Mucosa of descending colon (tissue), 3 donors: ENCODE data around the gene P2RX5. TPM values are rescaled to one million over a fixed set of nuclear protein-coding genes. Genes with fewer than 3 reads are reported as not detected.
"Not testable (repeated sequence)": the region's sequence is repeated elsewhere in the genome, so short reads cannot be mapped to it uniquely, and the experiment has no call there.

ENCODE experiments used
- ATAC-seq: fragments of 200-7000 bp; cut with Tn5 transposase; one replicate; pipeline ENCODE4 v1.9.1; 2020; ENCODE audit warnings: mild to moderate bottlenecking, moderate library complexity
- DNase-seq, 3 donors: peaks; one replicate each; pipeline ENCODE4 v3.0.0-alpha.2; 2020
- H3K36me3 ChIP-seq: fragments of 200-600 bp; one replicate; pipeline ENCODE4 v1.8.0; 2021; ENCODE audit warnings: low read depth, mild to moderate bottlenecking
- H3K4me1 ChIP-seq: fragments of 200-600 bp; one replicate; pipeline ENCODE4 v1.8.0; 2021; ENCODE audit warnings: low read depth, mild to moderate bottlenecking
- H3K4me3 ChIP-seq: fragments of 200-600 bp; one replicate; pipeline ENCODE4 v1.8.0; 2021; ENCODE audit warnings: mild to moderate bottlenecking
- H3K9me3 ChIP-seq: fragments of 200-600 bp; one replicate; pipeline ENCODE4 v1.8.0; 2021; ENCODE audit warnings: mild to moderate bottlenecking
- intact Hi-C, 2 donors: fragments of 100-400 bp; cut with DNase I in 1 of 2; cut with micrococcal nuclease in 1 of 2; formaldehyde crosslinking; loops; one replicate each; pipeline versions ENCODE4 v1.11.0 to v1.11.1; 2022; cut with DNase I, micrococcal nuclease
- total RNA-seq, 3 donors: library from RNA; stranded (reverse); fragmentation: NEBNext Ultra II Directional in 2 of 3; extraction: Animal tissue kit (Norgen Biotek cat#: 25700) in 2 of 3; gene quantifications; one replicate each; pipeline versions ENCODE4 v1.2.1 to v1.2.4, GENCODE V29; 2021 to 2023
- TF ChIP-seq, protein P1 (sequence below): fragments of 200-600 bp; IDR thresholded peaks from one replicate; pipeline ENCODE4 v1.8.0; 2022; ENCODE audit warnings: antibody characterized with exemption, mild to moderate bottlenecking
- donor health status: DM: no; HTN: no; CAD: no; lungs with moderate emphysema.
- donor health status: DM: no; HTN: no; CAD: no.
- donor health status: DM: no; HTN: yes; CAD: no.

The P2RX5 gene
- total RNA-seq, 3 donors from 2014 or later, result 0.73 to 2.6 (median 2.2) TPM

DNA sequence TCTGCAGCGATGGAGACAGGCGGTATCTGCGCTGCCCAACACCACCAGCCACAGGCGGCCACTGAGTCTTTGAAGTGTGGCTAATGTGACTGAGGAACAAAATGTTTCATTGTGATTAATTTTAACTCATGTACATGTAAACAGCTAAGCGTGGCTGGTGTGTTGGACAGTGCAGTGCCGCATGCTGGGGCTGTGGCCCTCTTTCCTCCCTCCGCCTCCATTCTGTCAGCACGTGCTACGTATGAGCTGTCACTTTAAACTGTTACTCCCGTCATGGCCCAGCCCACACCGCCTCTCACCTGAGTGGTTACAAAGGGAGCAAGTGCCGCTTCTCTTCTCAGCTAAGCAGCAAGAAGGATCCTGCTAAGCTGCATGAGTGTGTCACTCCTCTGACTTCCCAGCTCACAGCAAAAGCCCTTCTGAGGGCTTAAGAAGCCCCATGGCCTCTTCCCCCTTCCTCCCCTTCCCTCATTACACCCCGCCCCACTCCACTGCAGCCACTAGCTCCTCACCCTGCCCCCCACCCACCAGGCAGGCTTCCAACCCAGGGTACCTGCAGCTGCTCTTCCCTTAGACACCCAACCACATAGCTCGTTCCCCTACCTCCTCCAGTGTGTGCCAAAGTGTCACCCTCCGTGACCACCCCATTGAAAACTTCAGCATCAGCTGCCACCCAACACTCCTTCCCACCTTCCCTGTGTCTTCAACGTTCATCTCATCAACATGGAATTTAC lies 42.8 kb upstream of the P2RX5 start:
- Histone ChIP-seq H3K4me1 (peaks cover 13% of the 10 kb centered on the region), H3K9me3 (no peaks in the 10 kb centered on the region), H3K4me3 (no peak overlapping the region), H3K36me3 (no peaks in the 10 kb centered on the region)
- TF ChIP-seq, protein P1, sequence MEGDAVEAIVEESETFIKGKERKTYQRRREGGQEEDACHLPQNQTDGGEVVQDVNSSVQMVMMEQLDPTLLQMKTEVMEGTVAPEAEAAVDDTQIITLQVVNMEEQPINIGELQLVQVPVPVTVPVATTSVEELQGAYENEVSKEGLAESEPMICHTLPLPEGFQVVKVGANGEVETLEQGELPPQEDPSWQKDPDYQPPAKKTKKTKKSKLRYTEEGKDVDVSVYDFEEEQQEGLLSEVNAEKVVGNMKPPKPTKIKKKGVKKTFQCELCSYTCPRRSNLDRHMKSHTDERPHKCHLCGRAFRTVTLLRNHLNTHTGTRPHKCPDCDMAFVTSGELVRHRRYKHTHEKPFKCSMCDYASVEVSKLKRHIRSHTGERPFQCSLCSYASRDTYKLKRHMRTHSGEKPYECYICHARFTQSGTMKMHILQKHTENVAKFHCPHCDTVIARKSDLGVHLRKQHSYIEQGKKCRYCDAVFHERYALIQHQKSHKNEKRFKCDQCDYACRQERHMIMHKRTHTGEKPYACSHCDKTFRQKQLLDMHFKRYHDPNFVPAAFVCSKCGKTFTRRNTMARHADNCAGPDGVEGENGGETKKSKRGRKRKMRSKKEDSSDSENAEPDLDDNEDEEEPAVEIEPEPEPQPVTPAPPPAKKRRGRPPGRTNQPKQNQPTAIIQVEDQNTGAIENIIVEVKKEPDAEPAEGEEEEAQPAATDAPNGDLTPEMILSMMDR, result no peak
- DNase-seq (peak; percentile 71 to 72 (median 72)), ATAC-seq (peak; percentile 86)
- intact Hi-C loops, result loop anchor here in 1 of 2 donors (5.0 kb wide), 1 partner anchor 104 kb away; no protein-coding TSS in a partner anchor

DNA sequence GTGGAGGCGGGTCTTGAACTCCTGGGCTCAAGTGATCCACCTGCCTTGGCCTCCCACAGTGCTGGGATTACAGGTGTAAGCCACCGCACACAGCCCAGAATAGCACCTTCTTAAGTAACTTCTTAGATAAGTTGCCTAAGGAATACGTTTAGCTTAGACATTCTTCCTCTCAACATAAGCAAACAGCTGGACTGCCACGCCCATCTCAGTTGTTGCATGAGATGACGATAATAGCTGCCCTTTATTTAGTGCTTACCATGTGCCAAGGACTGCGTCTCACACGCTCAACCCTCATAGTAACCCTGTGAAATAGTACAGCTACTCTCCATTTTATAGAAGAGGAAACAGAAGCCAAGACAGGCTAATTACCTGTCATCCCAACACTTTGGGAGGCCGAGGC lies 39.6 kb upstream of the P2RX5 start:
- no peaks in the 10 kb centered on the region for H3K9me3 ChIP-seq
- intact Hi-C loops, result loop anchor here in 1 of 2 donors (5.0 kb wide), 1 partner anchor 107 kb away; no protein-coding TSS in a partner anchor
- ATAC-seq (no peak), DNase-seq (peak in 1 of 3 donors; percentile 17)
- no peaks in the 10 kb centered on the region for H3K36me3 ChIP-seq
- peaks cover 13% of the 10 kb centered on the region for H3K4me1 ChIP-seq
- TF ChIP-seq, protein P1, result no peak
- no peak overlapping the region for H3K4me3 ChIP-seq

DNA sequence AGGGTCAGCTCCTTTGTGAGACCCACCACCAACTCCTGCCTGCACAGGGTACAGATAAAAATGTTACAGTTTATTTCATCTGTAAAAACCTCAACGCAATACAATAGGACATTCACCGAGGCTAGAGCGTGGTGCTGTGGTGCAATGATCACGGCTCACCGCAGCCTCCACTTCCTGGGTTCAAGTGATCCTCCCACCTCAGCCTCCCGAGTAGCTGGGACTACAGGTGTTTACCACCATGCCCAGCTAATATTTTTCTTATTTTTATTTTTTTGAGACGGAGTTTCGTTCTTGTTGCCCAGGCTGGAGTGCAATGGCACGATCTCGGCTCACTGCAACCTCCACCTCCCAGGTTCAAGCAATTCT lies 38.9 kb upstream of the P2RX5 start:
- H3K9me3 ChIP-seq, ATAC-seq, H3K4me3 ChIP-seq, H3K36me3 ChIP-seq: not testable (repeated sequence)
- intact Hi-C loops, result loop anchor here in 1 of 2 donors (5.0 kb wide), 1 partner anchor 107 kb away; no protein-coding TSS in a partner anchor
- DNase-seq, result peak in 1 of 3 donors; percentile 7
- peaks cover 13% of the 10 kb centered on the region for H3K4me1 ChIP-seq

DNA sequence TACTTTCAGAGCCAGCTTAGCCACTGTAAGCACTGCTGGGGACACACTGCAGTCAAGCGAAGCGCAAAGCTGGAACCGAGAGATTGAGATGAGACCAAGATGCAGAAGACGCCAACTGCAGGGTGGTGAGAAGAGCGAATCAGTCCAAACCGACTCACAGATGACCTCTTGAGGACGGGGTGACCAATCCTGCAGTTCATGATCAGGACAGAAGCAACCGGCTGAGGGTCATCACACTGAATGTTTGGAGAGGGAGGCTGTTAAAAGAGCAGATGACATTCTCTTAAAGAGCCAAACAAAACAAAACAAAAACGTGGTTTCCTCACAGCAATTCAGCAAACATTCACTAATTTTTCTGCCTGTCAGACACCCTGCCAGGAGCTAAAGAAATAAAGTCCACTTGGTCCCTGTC lies 36.3 kb upstream of the P2RX5 start:
- ATAC-seq, result peak; percentile 32

DNA sequence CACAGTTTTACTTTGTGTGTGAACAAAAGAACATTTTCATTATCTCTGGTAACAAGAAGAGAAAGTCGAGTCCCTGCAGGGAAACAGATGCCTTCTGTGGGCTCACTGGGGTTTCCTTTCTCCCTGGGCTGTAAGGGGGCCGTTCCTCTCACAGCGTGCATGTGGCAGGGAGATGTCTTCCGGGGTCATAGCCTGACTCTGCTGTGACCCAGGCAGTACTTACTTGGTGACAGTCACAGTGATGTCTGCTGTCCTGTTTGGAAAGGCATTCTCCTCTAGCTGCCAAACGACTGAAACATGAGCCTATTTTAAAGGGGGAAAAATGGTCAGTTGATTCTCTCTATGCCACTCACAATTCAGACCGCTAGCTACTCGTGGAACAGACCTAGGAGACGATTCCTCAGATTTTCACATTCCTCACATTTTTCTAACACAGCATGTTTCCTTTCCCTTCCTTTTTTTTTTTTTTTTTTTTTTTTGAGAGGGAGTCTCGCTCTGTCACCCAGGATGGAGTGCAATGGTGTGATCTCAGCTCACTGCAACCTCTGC lies 35.0 kb upstream of the P2RX5 start:
- no peak for DNase-seq

More for the DNA sequence above, 36.3 kb upstream of the P2RX5 start:
- TF ChIP-seq, protein P1, result no peak
- peak in 2 of 3 donors; percentile 25 to 31 for DNase-seq
- no peaks in the 10 kb centered on the region for H3K36me3 ChIP-seq
- H3K4me3 ChIP-seq, result no peak overlapping the region
- H3K9me3 ChIP-seq, result no peaks in the 10 kb centered on the region
- intact Hi-C loops, result no loop called here
- H3K4me1 ChIP-seq, result no peaks in the 10 kb centered on the region

DNA sequence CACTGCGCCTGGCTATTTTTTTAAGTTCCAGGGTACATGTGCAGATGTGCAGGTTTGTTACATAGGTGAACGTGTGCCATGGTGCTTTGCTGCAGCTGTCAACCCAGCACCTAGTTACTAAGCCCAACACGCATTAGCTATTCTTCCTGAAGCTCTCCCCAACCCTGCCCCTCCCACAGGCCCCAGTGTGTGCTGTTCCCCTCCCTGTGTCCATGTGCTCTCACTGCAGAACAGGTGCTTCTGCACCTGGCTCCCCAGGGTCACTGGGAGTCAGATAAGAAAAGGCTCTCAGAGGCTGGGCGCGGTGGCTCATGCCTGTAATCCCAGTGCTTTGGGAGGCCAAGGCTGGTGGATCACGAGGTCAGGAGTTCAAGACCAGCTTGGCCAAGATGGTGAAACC lies 33.9 kb upstream of the P2RX5 start:
- no peaks in the 10 kb centered on the region for H3K4me1 ChIP-seq
- TF ChIP-seq, protein P1, result no peak
- no peak overlapping the region for H3K4me3 ChIP-seq
- H3K36me3 ChIP-seq, result no peaks in the 10 kb centered on the region
- intact Hi-C loops, result no loop called here
- ATAC-seq (peak; percentile 73), DNase-seq (no peak)
- no peaks in the 10 kb centered on the region for H3K9me3 ChIP-seq

More for the DNA sequence above, 35.0 kb upstream of the P2RX5 start:
- intact Hi-C loops, result no loop called here
- TF ChIP-seq, protein P1, result no peak
- Histone ChIP-seq H3K36me3 (no peaks in the 10 kb centered on the region), H3K4me1 (no peaks in the 10 kb centered on the region), H3K4me3 (no peak overlapping the region), H3K9me3 (no peaks in the 10 kb centered on the region)
- no peak for ATAC-seq

DNA sequence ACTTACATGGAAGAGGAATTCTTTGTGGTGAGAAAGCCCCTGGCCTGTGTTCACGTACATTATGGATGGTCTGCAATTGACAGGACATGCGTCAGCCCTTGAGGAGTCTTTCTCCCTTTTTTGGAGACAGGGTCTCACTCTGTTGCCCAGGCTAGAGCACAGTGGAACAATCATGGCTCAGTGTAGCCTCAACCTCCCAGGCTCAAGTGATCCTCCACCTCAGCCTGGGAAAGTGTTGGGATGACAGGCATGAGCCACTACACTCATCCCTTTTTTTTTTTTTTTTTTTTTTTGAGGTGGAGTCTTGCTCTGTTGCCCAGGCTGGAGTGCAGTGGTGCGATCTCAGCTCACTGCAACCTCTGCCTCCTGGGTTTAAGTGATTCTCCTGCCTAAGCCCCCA lies 32.1 kb upstream of the P2RX5 start:
- H3K4me1 ChIP-seq, intact Hi-C loops, H3K9me3 ChIP-seq, H3K4me3 ChIP-seq, H3K36me3 ChIP-seq, DNase-seq, ATAC-seq: not testable (repeated sequence)
